Measurements from ENCODE around the gene CLBA1. TPM values are rescaled to one million over a fixed set of nuclear protein-coding genes. Genes with fewer than 3 reads are reported as not detected.

CLBA1 gene
- total RNA-seq, 1 donor from 2014 or later: 16.2 TPM

DNA sequence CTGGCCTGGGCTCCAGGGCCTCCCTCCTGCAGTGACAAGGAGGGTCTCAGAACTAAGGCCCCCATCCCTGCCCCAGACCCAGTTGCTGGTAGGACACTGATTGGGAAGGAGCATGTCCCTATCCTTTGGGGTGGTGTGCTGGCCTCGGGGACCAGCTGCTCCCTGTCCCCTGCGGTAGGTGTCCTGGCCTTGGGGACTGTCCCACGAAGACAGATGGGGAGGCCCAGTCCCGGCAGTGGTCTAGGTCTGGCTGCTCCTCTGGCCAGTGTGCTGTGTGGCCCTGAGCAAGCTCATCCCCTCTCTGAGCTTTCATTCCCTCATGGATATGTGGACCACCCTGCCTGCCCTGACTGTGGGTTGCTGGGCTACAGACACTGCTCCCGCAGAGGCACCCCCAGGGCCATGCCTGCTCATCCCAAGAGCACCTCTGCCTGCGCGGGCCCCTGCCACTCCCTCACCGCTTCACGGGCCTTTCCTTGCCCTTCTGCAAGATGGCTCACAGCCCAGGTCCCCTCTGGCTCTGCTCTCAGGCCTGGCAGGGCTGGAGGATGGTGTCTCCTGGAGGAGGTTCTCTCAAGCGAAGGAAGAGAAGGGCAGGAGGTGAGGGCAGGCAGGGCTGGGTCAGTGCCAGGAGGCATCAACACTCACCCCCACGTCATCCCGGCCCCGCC lies 19.9 kb upstream of the CLBA1 start:
- Mint-ChIP-seq H3K36me3 (no peaks in the 10 kb centered on the region), H3K4me1 (ENCODE audit: unreplicated experiment) (peaks cover 4% of the 10 kb centered on the region), H3K27me3 (peaks cover 8% of the 10 kb centered on the region), H3K27ac (no peak overlapping the region), H3K9me3 (no peaks in the 10 kb centered on the region), H3K4me3 (no peak overlapping the region)
- DNase-seq (ENCODE audit: extremely low spot score, unreplicated experiment): no peak
- TF ChIP-seq, protein P1, sequence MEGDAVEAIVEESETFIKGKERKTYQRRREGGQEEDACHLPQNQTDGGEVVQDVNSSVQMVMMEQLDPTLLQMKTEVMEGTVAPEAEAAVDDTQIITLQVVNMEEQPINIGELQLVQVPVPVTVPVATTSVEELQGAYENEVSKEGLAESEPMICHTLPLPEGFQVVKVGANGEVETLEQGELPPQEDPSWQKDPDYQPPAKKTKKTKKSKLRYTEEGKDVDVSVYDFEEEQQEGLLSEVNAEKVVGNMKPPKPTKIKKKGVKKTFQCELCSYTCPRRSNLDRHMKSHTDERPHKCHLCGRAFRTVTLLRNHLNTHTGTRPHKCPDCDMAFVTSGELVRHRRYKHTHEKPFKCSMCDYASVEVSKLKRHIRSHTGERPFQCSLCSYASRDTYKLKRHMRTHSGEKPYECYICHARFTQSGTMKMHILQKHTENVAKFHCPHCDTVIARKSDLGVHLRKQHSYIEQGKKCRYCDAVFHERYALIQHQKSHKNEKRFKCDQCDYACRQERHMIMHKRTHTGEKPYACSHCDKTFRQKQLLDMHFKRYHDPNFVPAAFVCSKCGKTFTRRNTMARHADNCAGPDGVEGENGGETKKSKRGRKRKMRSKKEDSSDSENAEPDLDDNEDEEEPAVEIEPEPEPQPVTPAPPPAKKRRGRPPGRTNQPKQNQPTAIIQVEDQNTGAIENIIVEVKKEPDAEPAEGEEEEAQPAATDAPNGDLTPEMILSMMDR (conservative IDR thresholded peaks at IDR 0.05): no peak

GRCh38 chr14:104966261-104966865 lies 19.2 kb upstream of the CLBA1 start:
- peaks cover 8% of the 10 kb centered on the region for H3K27me3 Mint-ChIP-seq
- no peak overlapping the region for H3K27ac Mint-ChIP-seq
- H3K4me3 Mint-ChIP-seq: no peak overlapping the region
- no peaks in the 10 kb centered on the region for H3K9me3 Mint-ChIP-seq
- H3K36me3 Mint-ChIP-seq: no peaks in the 10 kb centered on the region
- TF ChIP-seq, protein P1 (conservative IDR thresholded peaks at IDR 0.05): no peak
- peaks cover 4% of the 10 kb centered on the region for H3K4me1 Mint-ChIP-seq (ENCODE audit: unreplicated experiment)
- DNase-seq (ENCODE audit: extremely low spot score, unreplicated experiment): no peak

- H3K27me3 Mint-ChIP-seq: peaks cover 5% of the 10 kb centered on the region
- no peak overlapping the region for H3K27ac Mint-ChIP-seq
- TF ChIP-seq, protein P1 (conservative IDR thresholded peaks at IDR 0.05): no peak
- H3K9me3 Mint-ChIP-seq: no peaks in the 10 kb centered on the region
- no peaks in the 10 kb centered on the region for H3K36me3 Mint-ChIP-seq
- DNase-seq (ENCODE audit: extremely low spot score, unreplicated experiment): no peak
- H3K4me3 Mint-ChIP-seq: no peak overlapping the region
- peaks cover 4% of the 10 kb centered on the region for H3K4me1 Mint-ChIP-seq (ENCODE audit: unreplicated experiment)
These were observed 18.6 kb upstream of the CLBA1 start for GRCh38 chr14:104966981-104967385.

GRCh38 chr14:104967386-104968152 lies 18.0 kb upstream of the CLBA1 start:
- Mint-ChIP-seq H3K27me3 (peaks cover 3% of the 10 kb centered on the region), H3K9me3 (no peaks in the 10 kb centered on the region), H3K4me3 (no peak overlapping the region), H3K27ac (no peak overlapping the region), H3K36me3 (no peaks in the 10 kb centered on the region), H3K4me1 (ENCODE audit: unreplicated experiment) (peaks cover 4% of the 10 kb centered on the region)
- no peak for DNase-seq (ENCODE audit: extremely low spot score, unreplicated experiment)
- TF ChIP-seq, protein P1 (conservative IDR thresholded peaks at IDR 0.05): no peak

DNA sequence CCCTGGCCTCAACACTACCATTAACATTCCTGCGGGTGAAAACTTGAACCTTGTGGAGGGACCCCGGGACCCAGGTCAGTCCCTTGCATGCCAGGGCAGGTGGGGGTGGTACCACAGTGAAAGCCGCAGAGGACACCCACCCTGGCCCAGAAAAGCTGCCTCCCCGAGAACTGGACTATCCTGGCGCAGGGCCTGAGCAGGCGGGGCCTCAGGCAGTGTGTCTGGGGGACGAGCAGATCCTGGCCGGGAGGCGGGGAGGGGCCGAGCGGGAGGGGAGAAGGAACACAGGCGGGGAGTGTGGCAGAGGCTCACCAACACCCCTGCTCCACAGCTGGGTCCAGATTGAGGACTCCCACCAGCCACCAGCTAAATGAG lies 17.4 kb upstream of the CLBA1 start:
- Mint-ChIP-seq H3K36me3 (no peaks in the 10 kb centered on the region), H3K4me1 (ENCODE audit: unreplicated experiment) (peaks cover 4% of the 10 kb centered on the region), H3K27ac (no peak overlapping the region), H3K9me3 (no peaks in the 10 kb centered on the region), H3K4me3 (no peak overlapping the region), H3K27me3 (peaks cover 3% of the 10 kb centered on the region)
- TF ChIP-seq, protein P1 (conservative IDR thresholded peaks at IDR 0.05): no peak
- no peak for DNase-seq (ENCODE audit: extremely low spot score, unreplicated experiment)
